Natural killer cell (primary cell): ENCODE data around the gene SLC1A7. TPM values are rescaled to one million over a fixed set of nuclear protein-coding genes. Genes with fewer than 3 reads are reported as not detected.

ENCODE experiments used
- ATAC-seq, 3 donors: fragments of 150-1000 bp in 2 of 3; fragments of 200-7000 bp in 1 of 3; cut with Tn5 transposase; 1 replicate in 1 of 3; 2 replicates in 2 of 3; pipeline ENCODE4 v1.10.0; 2021; ENCODE audit warnings: mild to moderate bottlenecking in 2 of 3, moderate library complexity in 2 of 3
- DNase-seq, 2 donors: peaks; one replicate each; pipeline versions ENCODE4 v3.0.0 to v3.0.0-alpha.2; 2013 to 2021; ENCODE audit warnings: mixed read lengths in 1 of 2
- H3K27ac ChIP-seq: one replicate; pipeline ENCODE4 v1.5.1; 2013; ENCODE audit warnings: mild to moderate bottlenecking, low read length
- H3K27me3 ChIP-seq: one replicate; pipeline ENCODE4 v1.6.1; 2013; ENCODE audit warnings: low read length; ENCODE audit not compliant: control insufficient read depth, insufficient read depth
- H3K36me3 ChIP-seq: one replicate; pipeline ENCODE4 v1.6.1; 2013; ENCODE audit warnings: low read length; ENCODE audit not compliant: control insufficient read depth, insufficient read depth
- H3K4me1 ChIP-seq: one replicate; pipeline ENCODE4 v1.6.1; 2013; ENCODE audit warnings: low read length; ENCODE audit not compliant: control insufficient read depth, insufficient read depth
- H3K4me3 ChIP-seq: one replicate; pipeline ENCODE4 v1.5.1; 2013; ENCODE audit warnings: low read length
- H3K9me3 ChIP-seq: one replicate; pipeline ENCODE4 v1.6.1; 2013; ENCODE audit warnings: low read length; ENCODE audit not compliant: control insufficient read depth, insufficient read depth
- H3K27ac Mint-ChIP-seq, 2 donors: one replicate each; pipeline ENCODE4 v1.8.0; 2022; ENCODE audit warnings: mild to moderate bottlenecking in 2 of 2, mixed read lengths in 2 of 2, moderate library complexity in 1 of 2
- H3K27me3 Mint-ChIP-seq, 2 donors: one replicate each; pipeline ENCODE4 v1.8.0; 2022; ENCODE audit warnings: low read depth in 2 of 2, mixed read lengths in 2 of 2
- H3K36me3 Mint-ChIP-seq: one replicate; pipeline ENCODE4 v1.8.0; 2022; ENCODE audit warnings: mixed read lengths
- H3K4me1 Mint-ChIP-seq, 2 donors: one replicate each; pipeline ENCODE4 v1.8.0; 2022; ENCODE audit warnings: mixed read lengths in 2 of 2
- H3K4me3 Mint-ChIP-seq: one replicate; pipeline ENCODE4 v1.8.0; 2022; ENCODE audit warnings: mild to moderate bottlenecking, moderate library complexity, mixed read lengths
- H3K9me3 Mint-ChIP-seq, 2 donors: one replicate each; pipeline ENCODE4 v1.8.0; 2022; ENCODE audit warnings: mixed read lengths in 2 of 2
- WGBS: methylation state at CpG from one replicate; pipeline ENCODE4 v1.1.7; 2013; ENCODE audit warnings: missing lambda C conversion rate; ENCODE audit not compliant: insufficient coverage; 5-methylcytosine and 5-hydroxymethylcytosine counted together
- intact Hi-C: fragments of 100-400 bp; cut with micrococcal nuclease; formaldehyde crosslinking; loops from one replicate; pipeline ENCODE4 v1.14.2; 2022
- total RNA-seq, 4 donors: library from RNA; stranded (reverse); fragments of 120-200 nt in 1 of 4; gene quantifications; one replicate each; pipeline versions ENCODE4 v1.2.3 to v1.2.4, GENCODE V29; 2013 to 2022
- TF ChIP-seq, protein P1 (sequence below): fragments of 200-600 bp; IDR thresholded peaks from one replicate; pipeline ENCODE4 v1.8.0; 2022; ENCODE audit warnings: antibody characterized with exemption

Gene SLC1A7
- 10 to 100 TPM; 16.0 to 23.9 (median 20.5) TPM for total RNA-seq
- 10.7 TPM for total RNA-seq (2013)

DNA sequence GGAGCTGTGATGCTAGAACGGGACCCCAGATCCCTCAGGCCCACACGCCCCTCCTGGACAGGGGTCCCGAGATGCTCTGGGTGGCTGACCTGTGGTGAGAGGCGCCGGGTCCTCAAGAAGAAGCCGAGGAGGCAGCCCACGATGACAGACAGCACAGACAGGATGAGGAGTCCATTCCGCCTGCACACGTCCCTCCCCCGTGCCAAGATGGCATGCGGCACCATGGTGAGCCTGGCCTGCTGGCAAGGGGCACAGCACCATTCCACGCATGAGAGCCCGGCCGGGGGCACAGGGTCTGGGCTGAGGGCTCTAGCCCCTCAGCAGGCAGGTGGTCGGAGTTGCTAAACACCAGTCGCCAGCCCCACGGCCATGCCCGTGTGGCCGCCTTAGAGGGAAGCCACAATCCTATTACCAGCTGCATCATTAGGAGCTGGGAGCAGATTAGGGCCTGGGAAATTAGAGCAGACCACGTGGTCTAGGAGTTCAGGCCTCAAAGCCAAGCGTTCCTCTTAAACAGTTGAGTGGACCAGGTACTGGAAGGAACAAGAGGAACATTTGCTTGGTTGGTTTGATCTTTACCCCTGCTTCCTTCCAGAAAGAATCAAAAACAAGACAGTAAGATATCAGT, at the start of gene SLC1A7:
Gene SLC1A7 (minus strand): TSS at position 413 of the 628 bp plus-strand sequence. CDS start 189 bp downstream, at position 224.
- Mint-ChIP-seq H3K36me3 (peaks cover 8% of the 10 kb centered on the region), H3K4me1 (peaks cover 13 to 14% of the 10 kb centered on the region in 2 donors), H3K27ac (no peak within 1 kb of the TSS), H3K9me3 (peaks cover 3 to 7% of the 10 kb centered on the region in 2 donors), H3K4me3 (no peak within 1 kb of the TSS), H3K27me3 (no peaks in the 10 kb centered on the region)
- DNase-seq (no peak), ATAC-seq (no peak)
- TF ChIP-seq, protein P1, sequence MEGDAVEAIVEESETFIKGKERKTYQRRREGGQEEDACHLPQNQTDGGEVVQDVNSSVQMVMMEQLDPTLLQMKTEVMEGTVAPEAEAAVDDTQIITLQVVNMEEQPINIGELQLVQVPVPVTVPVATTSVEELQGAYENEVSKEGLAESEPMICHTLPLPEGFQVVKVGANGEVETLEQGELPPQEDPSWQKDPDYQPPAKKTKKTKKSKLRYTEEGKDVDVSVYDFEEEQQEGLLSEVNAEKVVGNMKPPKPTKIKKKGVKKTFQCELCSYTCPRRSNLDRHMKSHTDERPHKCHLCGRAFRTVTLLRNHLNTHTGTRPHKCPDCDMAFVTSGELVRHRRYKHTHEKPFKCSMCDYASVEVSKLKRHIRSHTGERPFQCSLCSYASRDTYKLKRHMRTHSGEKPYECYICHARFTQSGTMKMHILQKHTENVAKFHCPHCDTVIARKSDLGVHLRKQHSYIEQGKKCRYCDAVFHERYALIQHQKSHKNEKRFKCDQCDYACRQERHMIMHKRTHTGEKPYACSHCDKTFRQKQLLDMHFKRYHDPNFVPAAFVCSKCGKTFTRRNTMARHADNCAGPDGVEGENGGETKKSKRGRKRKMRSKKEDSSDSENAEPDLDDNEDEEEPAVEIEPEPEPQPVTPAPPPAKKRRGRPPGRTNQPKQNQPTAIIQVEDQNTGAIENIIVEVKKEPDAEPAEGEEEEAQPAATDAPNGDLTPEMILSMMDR = no peak
- WGBS = 89% methylated on average over 21 of the region's 21 CpGs
- no peaks in the 10 kb centered on the region for H3K36me3 ChIP-seq
- peaks cover 4% of the 10 kb centered on the region for H3K9me3 ChIP-seq
- no peaks in the 10 kb centered on the region for H3K4me1 ChIP-seq
- no peak within 1 kb of the TSS for H3K4me3 ChIP-seq
- no peaks in the 10 kb centered on the region for H3K27me3 ChIP-seq
- no peak within 1 kb of the TSS for H3K27ac ChIP-seq
- intact Hi-C loops = no loop called here

DNA sequence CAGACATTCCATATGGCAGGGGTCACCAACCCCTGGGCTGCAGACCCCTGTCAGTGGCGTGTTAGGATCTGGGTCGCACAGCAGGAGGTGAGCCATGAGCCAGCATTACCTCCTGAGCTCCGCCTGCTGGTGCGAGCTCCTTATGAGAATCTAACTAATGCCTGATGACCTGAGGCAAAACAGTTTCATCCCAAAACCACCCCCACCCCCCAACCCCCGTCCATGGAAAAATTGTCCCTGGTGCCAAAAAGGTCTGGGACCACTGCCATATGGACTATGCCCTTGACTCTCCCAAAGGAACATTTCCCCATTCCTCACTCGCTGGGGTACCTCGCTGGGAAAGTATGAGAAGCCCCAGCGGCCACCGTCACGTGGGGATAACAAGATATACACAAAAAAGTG, 47.8 kb upstream of the SLC1A7 start:
- Mint-ChIP-seq H3K4me1 (no peaks in the 10 kb centered on the region), H3K4me3 (no peak overlapping the region), H3K27ac (no peak overlapping the region), H3K36me3 (no peaks in the 10 kb centered on the region), H3K27me3 (peaks cover 0 to 11% of the 10 kb centered on the region in 2 donors), H3K9me3 (no peaks in the 10 kb centered on the region)
- Histone ChIP-seq H3K36me3 (no peaks in the 10 kb centered on the region), H3K4me1 (no peaks in the 10 kb centered on the region), H3K27me3 (no peaks in the 10 kb centered on the region), H3K4me3 (no peak overlapping the region), H3K9me3 (no peaks in the 10 kb centered on the region), H3K27ac (no peak overlapping the region)
- ATAC-seq (no peak), DNase-seq (no peak)
- intact Hi-C loops = no loop called here
- 98% methylated on average over 10 of the region's 10 CpGs for WGBS
- TF ChIP-seq, protein P1 = no peak

DNA sequence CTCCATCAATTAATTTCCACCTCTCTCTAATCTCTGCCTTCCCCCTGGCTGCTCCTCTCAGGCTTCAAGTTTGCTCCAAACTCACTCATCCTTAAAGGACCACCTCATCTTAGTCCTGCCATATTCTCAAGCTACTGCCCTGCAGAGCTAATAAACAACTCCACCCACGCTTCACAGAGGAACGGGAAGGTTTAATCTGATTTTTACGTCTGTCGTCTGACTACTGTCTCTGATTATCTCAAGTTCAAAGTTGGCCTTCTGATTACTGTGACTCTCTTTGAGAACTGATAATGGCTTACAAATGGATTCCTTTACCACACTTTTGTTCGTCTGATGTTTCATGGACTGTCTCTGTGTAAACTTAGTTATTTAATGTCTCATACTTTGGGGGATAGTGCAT, 46.6 kb upstream of the SLC1A7 start:
- Histone ChIP-seq H3K27me3 (no peaks in the 10 kb centered on the region), H3K4me3 (no peak overlapping the region), H3K9me3 (no peaks in the 10 kb centered on the region), H3K27ac (no peak overlapping the region), H3K36me3 (no peaks in the 10 kb centered on the region), H3K4me1 (no peaks in the 10 kb centered on the region)
- DNase-seq (no peak), ATAC-seq (no peak)
- H3K4me1 Mint-ChIP-seq = no peaks in the 10 kb centered on the region
- H3K27me3 Mint-ChIP-seq = peaks cover 0 to 11% of the 10 kb centered on the region in 2 donors
- no peak overlapping the region for H3K27ac Mint-ChIP-seq
- no peaks in the 10 kb centered on the region for H3K9me3 Mint-ChIP-seq
- TF ChIP-seq, protein P1 = no peak
- no peak overlapping the region for H3K4me3 Mint-ChIP-seq
- no peaks in the 10 kb centered on the region for H3K36me3 Mint-ChIP-seq
- intact Hi-C loops = loop anchor here (10.0 kb wide), 1 partner anchor 344 kb away; the partner anchor contains the start of gene ZYG11A
- WGBS = 91% methylated on average over 4 of the region's 5 CpGs

DNA sequence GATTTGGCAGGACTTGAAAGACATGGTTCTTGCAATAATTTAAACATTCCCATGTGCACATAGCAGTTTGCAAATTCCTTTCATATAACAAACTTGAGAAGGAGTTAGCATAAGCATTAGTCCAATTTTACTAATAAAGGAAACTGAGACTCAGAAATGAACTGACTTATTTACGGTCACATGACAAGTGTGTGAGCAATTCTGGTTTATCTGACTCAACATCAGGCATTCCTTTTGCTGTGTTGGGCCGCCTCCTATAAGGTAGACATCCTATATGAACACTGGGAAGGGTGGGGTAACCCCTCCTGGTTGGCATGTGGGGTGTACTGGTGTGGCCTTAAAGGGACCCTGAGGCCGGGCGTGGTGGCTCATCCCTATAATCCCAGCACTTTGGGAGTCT, 45.7 kb upstream of the SLC1A7 start:
- no peaks in the 10 kb centered on the region for H3K27me3 ChIP-seq
- Mint-ChIP-seq H3K27ac (no peak overlapping the region), H3K9me3 (no peaks in the 10 kb centered on the region), H3K27me3 (peaks cover 0 to 11% of the 10 kb centered on the region in 2 donors), H3K4me3 (no peak overlapping the region), H3K36me3 (no peaks in the 10 kb centered on the region), H3K4me1 (no peaks in the 10 kb centered on the region)
- H3K9me3 ChIP-seq = no peaks in the 10 kb centered on the region
- 96% methylated on average over 4 of the region's 4 CpGs for WGBS
- no peak overlapping the region for H3K4me3 ChIP-seq
- H3K4me1 ChIP-seq = peaks cover 7% of the 10 kb centered on the region
- ATAC-seq = no peak
- H3K36me3 ChIP-seq = no peaks in the 10 kb centered on the region
- DNase-seq = no peak
- H3K27ac ChIP-seq = no peak overlapping the region
- intact Hi-C loops = loop anchor here (10.0 kb wide), 1 partner anchor 343 kb away; the partner anchor contains the start of gene ZYG11A
- TF ChIP-seq, protein P1 = no peak
